ENCODE results near the gene USP53. TPM values are rescaled to one million over a fixed set of nuclear protein-coding genes. Genes with fewer than 3 reads are reported as not detected.

Gene USP53
- total RNA-seq, 4 donors from 2014 or later, result 79.0 to 186 (median 125) TPM

DNA sequence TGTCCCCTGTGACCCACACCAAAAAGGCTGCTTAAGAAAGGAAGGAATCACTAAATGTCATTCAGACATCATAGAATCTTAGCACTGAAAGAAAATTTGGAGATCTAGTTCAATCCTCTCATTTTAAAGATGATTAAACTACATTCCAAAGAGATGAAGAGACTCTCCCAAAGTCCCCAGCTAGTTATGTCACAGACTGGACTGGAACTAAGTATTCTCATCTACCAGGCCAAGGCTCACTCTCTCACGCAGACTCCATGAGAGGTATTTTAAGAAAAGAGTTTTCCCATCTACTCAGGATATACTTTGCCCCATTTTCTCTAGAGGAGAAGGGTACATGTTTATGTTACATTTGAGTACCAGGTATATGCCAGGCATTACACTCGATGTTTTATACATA lies 102.5 kb downstream of the USP53 start:
- TF ChIP-seq POLR2AphosphoS5 (IDR thresholded peaks at IDR 0.05) (no peak), POLR2A (IDR thresholded peaks at IDR 0.05) (no peak)
- TF ChIP-seq, protein P1, sequence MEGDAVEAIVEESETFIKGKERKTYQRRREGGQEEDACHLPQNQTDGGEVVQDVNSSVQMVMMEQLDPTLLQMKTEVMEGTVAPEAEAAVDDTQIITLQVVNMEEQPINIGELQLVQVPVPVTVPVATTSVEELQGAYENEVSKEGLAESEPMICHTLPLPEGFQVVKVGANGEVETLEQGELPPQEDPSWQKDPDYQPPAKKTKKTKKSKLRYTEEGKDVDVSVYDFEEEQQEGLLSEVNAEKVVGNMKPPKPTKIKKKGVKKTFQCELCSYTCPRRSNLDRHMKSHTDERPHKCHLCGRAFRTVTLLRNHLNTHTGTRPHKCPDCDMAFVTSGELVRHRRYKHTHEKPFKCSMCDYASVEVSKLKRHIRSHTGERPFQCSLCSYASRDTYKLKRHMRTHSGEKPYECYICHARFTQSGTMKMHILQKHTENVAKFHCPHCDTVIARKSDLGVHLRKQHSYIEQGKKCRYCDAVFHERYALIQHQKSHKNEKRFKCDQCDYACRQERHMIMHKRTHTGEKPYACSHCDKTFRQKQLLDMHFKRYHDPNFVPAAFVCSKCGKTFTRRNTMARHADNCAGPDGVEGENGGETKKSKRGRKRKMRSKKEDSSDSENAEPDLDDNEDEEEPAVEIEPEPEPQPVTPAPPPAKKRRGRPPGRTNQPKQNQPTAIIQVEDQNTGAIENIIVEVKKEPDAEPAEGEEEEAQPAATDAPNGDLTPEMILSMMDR (IDR thresholded peaks at IDR 0.05), result no peak
- ATAC-seq, result no peak
- Histone ChIP-seq H3K4me1 (no peaks in the 10 kb centered on the region), H3K9me3 (no peaks in the 10 kb centered on the region), H3K27ac (no peak overlapping the region), H3K36me3 (no peaks in the 10 kb centered on the region), H3K4me3 (no peak overlapping the region), H3K27me3 (no peaks in the 10 kb centered on the region)
- 60 to 68% methylated on average over 2 of the region's 2 CpGs for WGBS, 2 donors (ENCODE audit: low coverage in 1 of 2)

DNA sequence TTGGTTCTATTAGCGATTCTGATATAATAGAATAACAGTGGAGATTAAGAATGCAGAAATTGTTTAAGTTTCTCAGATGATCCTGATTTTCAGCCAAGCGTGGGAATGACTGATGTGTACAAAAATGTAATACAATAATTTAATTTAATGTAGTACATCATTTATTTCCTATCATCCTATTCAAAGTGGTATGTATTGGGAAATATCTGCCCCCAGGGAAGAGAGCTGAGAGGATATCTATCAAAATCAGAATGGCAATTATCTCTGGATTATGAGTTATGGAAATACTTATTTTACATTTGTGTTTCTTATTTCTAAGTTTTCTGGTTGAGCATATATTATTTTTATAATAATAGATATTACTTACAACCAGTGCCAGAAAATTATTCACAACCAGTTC lies 105.5 kb downstream of the USP53 start:
- no peak for ATAC-seq
- 33 to 48% methylated on average over 2 of the region's 2 CpGs for WGBS, 2 donors (ENCODE audit: low coverage in 1 of 2)
- Histone ChIP-seq H3K9me3 (no peaks in the 10 kb centered on the region), H3K27me3 (no peaks in the 10 kb centered on the region), H3K27ac (no peak overlapping the region), H3K36me3 (no peaks in the 10 kb centered on the region), H3K4me1 (no peaks in the 10 kb centered on the region), H3K4me3 (no peak overlapping the region)
- TF ChIP-seq POLR2AphosphoS5 (IDR thresholded peaks at IDR 0.05) (no peak), POLR2A (IDR thresholded peaks at IDR 0.05) (no peak), EP300 (IDR thresholded peaks at IDR 0.05) (no peak)
- TF ChIP-seq, protein P1 (IDR thresholded peaks at IDR 0.05), result no peak

DNA sequence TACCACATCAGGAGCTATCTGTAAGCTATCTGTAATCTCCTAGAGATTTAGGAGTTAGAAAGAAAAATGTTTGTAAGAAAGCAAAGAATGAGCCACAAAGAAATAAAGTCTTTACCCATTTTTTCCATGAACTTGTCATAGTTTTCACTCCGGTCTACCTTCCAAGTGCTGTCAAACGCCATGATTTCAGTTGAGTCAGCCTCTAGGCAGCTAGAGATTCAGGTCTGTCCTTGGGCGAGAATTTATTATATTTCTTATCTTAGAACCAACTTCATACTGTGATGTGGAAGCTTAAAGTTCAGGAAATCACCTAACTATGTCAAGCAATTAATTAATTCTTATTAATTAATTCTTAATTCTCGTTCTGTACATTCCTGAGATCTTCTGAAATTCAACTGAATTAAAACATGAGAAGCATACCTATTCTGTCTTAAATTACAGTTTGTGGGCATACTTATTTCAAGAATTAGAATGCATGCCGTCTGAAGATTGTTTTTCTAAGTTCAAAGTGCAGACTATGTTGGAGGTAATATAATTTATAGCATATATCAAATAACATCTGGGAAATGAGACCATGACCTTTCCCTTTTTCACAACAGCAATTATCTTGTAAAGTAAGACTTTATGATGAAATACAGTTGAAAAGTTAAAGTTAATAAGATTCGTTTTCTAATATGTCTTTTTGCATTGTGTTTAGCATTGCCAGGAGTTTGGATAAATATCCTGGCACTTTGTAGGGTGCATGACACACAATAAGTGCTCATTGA lies 109.6 kb downstream of the USP53 start, which contains the start of gene FABP2:
TSS of gene FABP2 (minus strand) at position 218 of the 767 bp plus-strand sequence. CDS start at position 182, 36 bp downstream.
- H3K27ac ChIP-seq, result no peak within 1 kb of the TSS
- H3K4me3 ChIP-seq, result no peak within 1 kb of the TSS
- 79 to 85% methylated on average over 6 of the region's 6 CpGs for WGBS, 2 donors (ENCODE audit: low coverage in 1 of 2)
- H3K9me3 ChIP-seq, result no peaks in the 10 kb centered on the region
- no peaks in the 10 kb centered on the region for H3K27me3 ChIP-seq
- no peaks in the 10 kb centered on the region for H3K4me1 ChIP-seq
- no peak for ATAC-seq
- TF ChIP-seq EP300 (IDR thresholded peaks at IDR 0.05), result no peak
- TF ChIP-seq, protein P1 (IDR thresholded peaks at IDR 0.05), result no peak
- TF ChIP-seq POLR2A (IDR thresholded peaks at IDR 0.05), result no peak
- no peak for TF ChIP-seq POLR2AphosphoS5 (IDR thresholded peaks at IDR 0.05)
- no peaks in the 10 kb centered on the region for H3K36me3 ChIP-seq

DNA sequence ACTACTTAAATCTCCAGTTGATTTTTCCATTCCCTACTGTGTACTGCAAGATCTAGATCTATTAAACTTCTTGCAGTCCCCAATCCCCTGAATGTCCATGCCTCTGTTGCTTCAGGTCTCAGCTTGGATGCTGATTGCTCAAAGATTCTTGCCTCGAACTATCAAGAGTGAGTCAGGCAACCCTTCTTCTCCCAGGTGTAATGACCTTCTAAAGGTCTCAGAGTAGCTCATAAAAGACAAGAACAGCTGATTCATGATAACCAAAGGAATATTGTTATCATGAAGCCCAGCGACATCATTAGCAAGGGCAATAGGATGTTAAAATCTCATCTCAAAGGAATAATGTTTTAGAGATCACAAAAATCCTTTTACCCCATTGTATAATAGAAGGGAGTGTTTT lies 116.2 kb downstream of the USP53 start:
- H3K4me1 ChIP-seq, result no peaks in the 10 kb centered on the region
- no peak for ATAC-seq
- H3K4me3 ChIP-seq, result no peak overlapping the region
- TF ChIP-seq, protein P1 (IDR thresholded peaks at IDR 0.05), result no peak
- no peak for TF ChIP-seq POLR2AphosphoS5 (IDR thresholded peaks at IDR 0.05)
- TF ChIP-seq EP300 (IDR thresholded peaks at IDR 0.05), result no peak
- TF ChIP-seq POLR2A (IDR thresholded peaks at IDR 0.05), result no peak
- H3K36me3 ChIP-seq, result no peaks in the 10 kb centered on the region
- H3K9me3 ChIP-seq, result no peaks in the 10 kb centered on the region
- 73 to 85% methylated on average over 2 of the region's 2 CpGs for WGBS, 2 donors (ENCODE audit: low coverage in 1 of 2)
- no peak overlapping the region for H3K27ac ChIP-seq
- H3K27me3 ChIP-seq, result no peaks in the 10 kb centered on the region

Data from gastroesophageal sphincter (tissue), 4 donors.